HG02938 (cell line): ENCODE measurements around the gene MSRB3.
"Not testable (repeated sequence)": the region's sequence is repeated elsewhere in the genome, so short reads cannot be mapped to it uniquely, and the experiment has no call there.

Experiments
- ATAC-seq: cut with Tn5 transposase; IDR thresholded peaks from one replicate; pipeline ENCODE4 v1.9.1; 2021; ENCODE audit warnings: mild to moderate bottlenecking, moderate library complexity; ENCODE audit not compliant: unreplicated experiment

MSRB3 gene

GRCh38 chr12:65450625-65451024 is 172.1 kb downstream of the MSRB3 start:
- no peak for ATAC-seq

- ATAC-seq, result no peak
Measured at GRCh38 chr12:65454115-65454787, 175.8 kb downstream of the MSRB3 start.

GRCh38 chr12:65457341-65457740 is 178.9 kb downstream of the MSRB3 start:
- ATAC-seq, result not testable (repeated sequence)

- ATAC-seq, result no peak
Measured at GRCh38 chr12:65458718-65459117, 180.2 kb downstream of the MSRB3 start.

GRCh38 chr12:65459545-65459944 is 181.1 kb downstream of the MSRB3 start:
- no peak for ATAC-seq

- no peak for ATAC-seq
Measured at GRCh38 chr12:65460063-65460462, 181.6 kb downstream of the MSRB3 start.

GRCh38 chr12:65461017-65461416 is 182.5 kb downstream of the MSRB3 start:
- ATAC-seq, result no peak

- ATAC-seq, result no peak
Measured at GRCh38 chr12:65462484-65462883, 184.0 kb downstream of the MSRB3 start.

- no peak for ATAC-seq
Measured at GRCh38 chr12:65463082-65463481, 184.6 kb downstream of the MSRB3 start.

- no peak for ATAC-seq
Measured at GRCh38 chr12:65463611-65464010, 185.1 kb downstream of the MSRB3 start.

- ATAC-seq, result no peak
Measured at GRCh38 chr12:65464930-65465329, 186.4 kb downstream of the MSRB3 start.

- no peak for ATAC-seq
Measured at GRCh38 chr12:65465766-65466547, 187.5 kb downstream of the MSRB3 start.

GRCh38 chr12:65466911-65467310 is 188.4 kb downstream of the MSRB3 start:
- ATAC-seq, result no peak

- ATAC-seq, result no peak
Measured at GRCh38 chr12:65470256-65470655, 191.8 kb downstream of the MSRB3 start.

- ATAC-seq, result no peak
Measured at GRCh38 chr12:65472079-65472478, 193.6 kb downstream of the MSRB3 start.

- no peak for ATAC-seq
Measured at GRCh38 chr12:65474831-65475230, 196.3 kb downstream of the MSRB3 start.

- ATAC-seq, result no peak
Measured at GRCh38 chr12:65477721-65478120, 199.2 kb downstream of the MSRB3 start.

- ATAC-seq, result not testable (repeated sequence)
Measured at GRCh38 chr12:65483891-65484516, 205.5 kb downstream of the MSRB3 start.

GRCh38 chr12:65488197-65488596 is 209.7 kb downstream of the MSRB3 start:
- ATAC-seq, result no peak

- no peak for ATAC-seq
Measured at GRCh38 chr12:65490250-65490649, 211.8 kb downstream of the MSRB3 start.

GRCh38 chr12:65492998-65493912 is 214.8 kb downstream of the MSRB3 start:
- no peak for ATAC-seq
